Activated CD4-positive, alpha-beta T cell treated with anti-CD3 and anti-CD28 coated beads, Interleukin-2, Interleukin-6, amounts not matched to agents 100 ng/mL and 50 ng/mL, durations not matched to agents 16 hours and 8 hours (primary cell): ENCODE results near the gene HOXD1.

Experiments
- DNase-seq: peaks from one replicate; pipeline ENCODE4 v3.0.0-alpha.2; 2020

HOXD1 gene

GRCh38 chr2:176154576-176155252, 33.8 kb upstream of the HOXD1 start:
- no peak for DNase-seq

- no peak for DNase-seq
Measured at GRCh38 chr2:176155356-176156044, 33.0 kb upstream of the HOXD1 start.

GRCh38 chr2:176156301-176156806, 32.1 kb upstream of the HOXD1 start:
- DNase-seq, result no peak

GRCh38 chr2:176156807-176157498, 31.5 kb upstream of the HOXD1 start, which contains the start of gene HOXD3:
Gene HOXD3 (plus strand): TSS chr2:176157307. CDS start chr2:176169115, 11,808 bp downstream.
- DNase-seq, result no peak

GRCh38 chr2:176157499-176158185, 30.8 kb upstream of the HOXD1 start:
- DNase-seq, result no peak

GRCh38 chr2:176158186-176158591, 30.3 kb upstream of the HOXD1 start:
- DNase-seq, result no peak

- DNase-seq, result no peak
Measured at GRCh38 chr2:176158855-176159662, 29.4 kb upstream of the HOXD1 start.

- DNase-seq, result no peak
Measured at GRCh38 chr2:176159663-176160250, 28.7 kb upstream of the HOXD1 start.

- DNase-seq, result no peak
Measured at GRCh38 chr2:176160251-176160985, 28.1 kb upstream of the HOXD1 start.

GRCh38 chr2:176160986-176161824, 27.3 kb upstream of the HOXD1 start:
- no peak for DNase-seq

GRCh38 chr2:176161825-176162626, 26.4 kb upstream of the HOXD1 start:
- DNase-seq, result no peak

GRCh38 chr2:176162911-176163671, 25.4 kb upstream of the HOXD1 start:
- no peak for DNase-seq

GRCh38 chr2:176163672-176164056, 24.8 kb upstream of the HOXD1 start:
- no peak for DNase-seq

- no peak for DNase-seq
Measured at GRCh38 chr2:176164201-176164600, 24.3 kb upstream of the HOXD1 start.

GRCh38 chr2:176164611-176165369, 23.7 kb upstream of the HOXD1 start:
- DNase-seq, result no peak

- DNase-seq, result no peak
Measured at GRCh38 chr2:176165370-176166050, 23.0 kb upstream of the HOXD1 start.

GRCh38 chr2:176166272-176166671, 22.2 kb upstream of the HOXD1 start:
- no peak for DNase-seq
